OCI-LY1 (cell line): ENCODE measurements around the gene HTR1B.

Experiments used
- CTCF ChIP-seq: fragments of 200-600 bp; sonication (generic), shearing (Covaris generic); IDR thresholded peaks from 2 replicates; pipeline ENCODE4 v1.5.1; 2017; ENCODE audit warnings: mild to moderate bottlenecking, antibody characterized with exemption, low read length, moderate library complexity, mixed read lengths
- EZH2 ChIP-seq: fragments of 200-600 bp; sonication (generic), shearing (Covaris generic); IDR thresholded peaks from 2 replicates; pipeline ENCODE4 v1.8.0; 2017; ENCODE audit warnings: borderline replicate concordance, mixed run types, mild to moderate bottlenecking, antibody characterized with exemption, low read length, moderate library complexity, mixed read lengths

GRCh38 chr6:77457720-77458349 lies 5.5 kb downstream of the HTR1B start:
- peak; percentile 66 for TF ChIP-seq CTCF
- TF ChIP-seq EZH2 = no peak
